Endothelial cell of umbilical vein (primary cell): Measurements from ENCODE around the gene CLC. TPM values are rescaled to one million over a fixed set of nuclear protein-coding genes. Genes with fewer than 3 reads are reported as not detected.

Experiments used
- BruUV-seq: library from RNA; stranded (reverse); fragments of 400-500 nt; replicated peaks from 2 replicates; lab custom pipeline; 2021; lab: Mats Ljungman, UMichigan
- CTCF ChIA-PET: fragments of 300-600, 350-600 bp; sonication (Branson Sonifier 250); formaldehyde crosslinking; loops from one replicate; lab custom pipeline; 2021; ENCODE audit warnings: antibody characterized with exemption, inconsistent platforms; lab: Charles Lee
- POLR2A ChIA-PET: fragments of 300-600, 350-600 bp; sonication (Branson Sonifier 250); formaldehyde crosslinking; loops from one replicate; lab custom pipeline; 2021; ENCODE audit warnings: antibody characterized with exemption, inconsistent platforms; lab: Charles Lee
- DNase-seq: peaks from one replicate; pipeline ENCODE4 v3.0.0-alpha.2; 2011; ENCODE audit warnings: low read depth, low spot score
- FAIRE-seq: peaks from 2 replicates; lab custom pipeline; 2011; peaks lifted over from hg19 to GRCh38; lab: Jason Lieb, UNC
- H2AFZ ChIP-seq: 2 replicates; pipeline ENCODE4 v1.6.0; 2012; ENCODE audit warnings: low read depth, low read length, control low read depth, inconsistent platforms
- H3K27ac ChIP-seq: 2 replicates; pipeline ENCODE4 v1.5.1; 2011; ENCODE audit warnings: low read depth, mild to moderate bottlenecking, control low read depth, low read length, moderate library complexity; ENCODE audit not compliant: insufficient read depth
- H3K27me3 ChIP-seq, 2 experiments: 2 replicates each; pipeline versions ENCODE4 v1.6.0 to v1.6.1; 2011; ENCODE audit warnings: low read length in 2 of 2, mixed read lengths in 1 of 2; ENCODE audit not compliant: control insufficient read depth in 2 of 2, insufficient read depth in 2 of 2
- H3K36me3 ChIP-seq, 2 experiments: 2 replicates in 1 of 2; 3 replicates in 1 of 2; pipeline ENCODE4 v1.5.1; 2011; ENCODE audit warnings: low read length in 2 of 2, mild to moderate bottlenecking in 1 of 2, moderate library complexity in 1 of 2; ENCODE audit not compliant: control insufficient read depth in 2 of 2, insufficient read depth in 2 of 2; ENCODE audit errors: extremely low read depth in 1 of 2
- H3K4me1 ChIP-seq: 3 replicates; pipeline ENCODE4 v1.5.1; 2011; ENCODE audit warnings: mild to moderate bottlenecking, low read length; ENCODE audit not compliant: control insufficient read depth, insufficient read depth; ENCODE audit errors: extremely low read depth
- H3K4me2 ChIP-seq: 2 replicates; pipeline ENCODE4 v1.6.1; 2011; ENCODE audit warnings: low read length, control low read depth, mixed read lengths; ENCODE audit not compliant: insufficient read depth
- H3K4me3 ChIP-seq, 3 experiments: fragments of 200-600 bp in 1 of 3; sonication (generic), shearing (Covaris generic) in 1 of 3; replicated peaks in 1 of 3; 2 replicates each; pipeline ENCODE4 v1.5.1; 2011 to 2016; ENCODE audit warnings: control low read depth in 3 of 3, low read length in 3 of 3, mild to moderate bottlenecking in 2 of 3, inconsistent platforms in 1 of 3, low read depth in 1 of 3, moderate library complexity in 1 of 3; ENCODE audit not compliant: insufficient read depth in 1 of 3
- H3K79me2 ChIP-seq: 2 replicates; pipeline ENCODE4 v1.6.0; 2012; ENCODE audit warnings: low read length, inconsistent platforms; ENCODE audit not compliant: control insufficient read depth, insufficient read depth
- H3K9ac ChIP-seq: replicated peaks from 2 replicates; pipeline ENCODE3; 2011; ENCODE audit warnings: low read length, control low read depth; ENCODE audit not compliant: insufficient read depth; ENCODE audit errors: extremely low read depth
- H3K9me1 ChIP-seq: replicated peaks from 3 replicates; pipeline ENCODE4 v1.6.0; 2011; ENCODE audit warnings: mild to moderate bottlenecking, low read length; ENCODE audit not compliant: control insufficient read depth, insufficient read depth; ENCODE audit errors: extremely low read depth
- H3K9me3 ChIP-seq: replicated peaks from 2 replicates; pipeline ENCODE4 v1.5.1; 2012; ENCODE audit warnings: low read length, inconsistent platforms; ENCODE audit not compliant: control insufficient read depth, insufficient read depth
- H4K20me1 ChIP-seq: replicated peaks from 2 replicates; pipeline ENCODE3; 2011; ENCODE audit warnings: mild to moderate bottlenecking, low read length; ENCODE audit not compliant: control insufficient read depth, insufficient read depth; ENCODE audit errors: extremely low read depth
- CTCF ChIP-seq, 2 donors: IDR thresholded peaks; 1 replicate in 1 of 2; 2 replicates in 1 of 2; pipeline ENCODE4 v1.5.1; 2011; ENCODE audit warnings: low read length in 2 of 2, mild to moderate bottlenecking in 2 of 2, moderate library complexity in 2 of 2, control low read depth in 1 of 2, inconsistent platforms in 1 of 2, low read depth in 1 of 2; ENCODE audit not compliant: insufficient read depth in 1 of 2; ENCODE audit errors: extremely low read depth in 1 of 2
- EZH2 ChIP-seq: IDR thresholded peaks from 2 replicates; pipeline ENCODE4 v1.6.1; 2012; ENCODE audit warnings: borderline replicate concordance, low read depth, mild to moderate bottlenecking, moderate library complexity, low read length, inconsistent platforms; ENCODE audit not compliant: severe bottlenecking
- FOS ChIP-seq: IDR thresholded peaks from 2 replicates; pipeline ENCODE4 v1.6.1; 2011; ENCODE audit warnings: mild to moderate bottlenecking, low read length, moderate library complexity, borderline replicate concordance; ENCODE audit not compliant: insufficient read depth
- GATA2 ChIP-seq: IDR thresholded peaks from 2 replicates; pipeline ENCODE4 v1.7.0; 2011; ENCODE audit warnings: low read depth, mild to moderate bottlenecking, moderate library complexity, mixed read lengths, low read length; ENCODE audit not compliant: insufficient read length, insufficient read depth
- JUN ChIP-seq: IDR thresholded peaks from 2 replicates; pipeline ENCODE4 v1.6.1; 2011; ENCODE audit warnings: borderline replicate concordance, low read depth; ENCODE audit not compliant: insufficient read length, insufficient read depth
- MAX ChIP-seq: IDR thresholded peaks from 2 replicates; pipeline ENCODE4 v1.6.1; 2011; ENCODE audit not compliant: insufficient read depth, insufficient read length
- MYC ChIP-seq: IDR thresholded peaks from one replicate; pipeline ENCODE4 v1.6.1; 2011; ENCODE audit warnings: mild to moderate bottlenecking, low read depth, low read length
- POLR2A ChIP-seq: IDR thresholded peaks from 2 replicates; pipeline ENCODE4 v1.6.1; 2012; ENCODE audit warnings: low read depth, mild to moderate bottlenecking, control low read depth, low read length
- POLR2AphosphoS5 ChIP-seq: IDR thresholded peaks from 2 replicates; pipeline ENCODE4 v1.6.1; 2012; ENCODE audit warnings: low read depth, mild to moderate bottlenecking, control low read depth, low read length, moderate library complexity; ENCODE audit not compliant: insufficient read depth
- dilution Hi-C: fragments of 300-500 bp; cut with MboI; formaldehyde crosslinking; loops from one replicate; pipeline ENCODE4 v1.15.0; 2019; ENCODE audit warnings: low sequenced_read_pairs; ENCODE audit not compliant: extremely low pct_ligation_motif_present
- intact Hi-C: fragments of 100-400 bp; cut with micrococcal nuclease; formaldehyde crosslinking; loops from one replicate; pipeline ENCODE4 v1.10.0; 2022
- polyA plus RNA-seq, 4 experiments: library from polyadenylated mRNA; depleted of rRNA in 3 of 4; stranded (reverse) in 3 of 4; unstranded in 1 of 4; fragments of >200 nt; gene quantifications; 2 replicates each; pipeline versions ENCODE4 v1.2.1 to v1.2.3, GENCODE V29; 2011 to 2012; ENCODE audit warnings: missing spikeins in 1 of 4
- total RNA-seq: library from RNA; stranded (reverse); gene quantifications from 2 replicates; pipeline ENCODE4 v1.2.3, GENCODE V29; 2021

Gene CLC
- total and polyA plus RNA-seq, 2 donors (not counting 3 experiments of a cell fraction or from before 2014, with no cell fraction given): not detected

GRCh38 chr19:39759457-39760184 is 21.8 kb upstream of the CLC start:
- no peaks in the 10 kb centered on the region for H3K79me2 ChIP-seq
- CTCF ChIA-PET: no interaction called here
- FAIRE-seq: no peak

More at GRCh38 chr19:39759457-39760184, 21.8 kb upstream of the CLC start:
- H2AFZ ChIP-seq: no peak overlapping the region
- dilution Hi-C loops (no loop called here), intact Hi-C loops (no loop called here)
- no peak overlapping the region for H3K27ac ChIP-seq
- H3K9me3 ChIP-seq: no peaks in the 10 kb centered on the region
- H3K4me2 ChIP-seq: no peak overlapping the region
- H3K4me3 ChIP-seq: no peak overlapping the region
- no peaks in the 10 kb centered on the region for H3K9me1 ChIP-seq
- no peak for DNase-seq
- H3K36me3 ChIP-seq: no peaks in the 10 kb centered on the region
- no TSS peak for BruUV-seq
- no peaks in the 10 kb centered on the region for H3K4me1 ChIP-seq
- H3K27me3 ChIP-seq: peaks cover 4% of the 10 kb centered on the region in 2 experiments
- no peaks in the 10 kb centered on the region for H4K20me1 ChIP-seq
- POLR2A ChIA-PET: no interaction called here
- no peak overlapping the region for H3K9ac ChIP-seq
- TF ChIP-seq GATA2 (no peak), POLR2A (no peak), POLR2AphosphoS5 (no peak), MYC (no peak), MAX (no peak), JUN (no peak), FOS (no peak), EZH2 (no peak), CTCF (IDR thresholded peaks at IDR 0.05; ENCODE audit: extremely low read depth in 1 of 2, insufficient read depth in 1 of 2, low read depth in 1 of 2, low read length in 2 of 2) (no peak)
